NT2/D1 (cell line): Measurements from ENCODE around the gene FOXG1.

ENCODE experiments used
- DNase-seq: peaks from one replicate; pipeline ENCODE4 v3.0.0-alpha.2; 2011; ENCODE audit warnings: low read depth, low spot score
- H3K27me3 ChIP-seq: 2 replicates; pipeline ENCODE4 v1.6.0; 2011; ENCODE audit warnings: mild to moderate bottlenecking; ENCODE audit not compliant: insufficient read length, insufficient read depth
- H3K36me3 ChIP-seq: 2 replicates; pipeline ENCODE4 v1.6.1; 2011; ENCODE audit warnings: mild to moderate bottlenecking, low read length, mixed read lengths; ENCODE audit not compliant: insufficient read depth, insufficient read length
- H3K4me1 ChIP-seq: 2 replicates; pipeline ENCODE4 v1.5.1; 2011; ENCODE audit not compliant: insufficient read depth, insufficient read length
- H3K4me3 ChIP-seq: 2 replicates; pipeline ENCODE4 v1.5.1; 2011; ENCODE audit warnings: low read depth; ENCODE audit not compliant: insufficient read length
- H3K9ac ChIP-seq: 2 replicates; pipeline ENCODE4 v1.6.0; 2011; ENCODE audit warnings: low read depth; ENCODE audit not compliant: insufficient read length
- H3K9me3 ChIP-seq: 2 replicates; pipeline ENCODE4 v1.5.1; 2011; ENCODE audit warnings: mild to moderate bottlenecking, low read length; ENCODE audit not compliant: insufficient read depth
- SUZ12 ChIP-seq: IDR thresholded peaks from 2 replicates; pipeline ENCODE4 v1.6.1; 2011; ENCODE audit not compliant: insufficient read length, insufficient read depth; ENCODE audit errors: extremely low read depth
- YY1 ChIP-seq: IDR thresholded peaks from 2 replicates; pipeline ENCODE4 v1.6.1; 2011; ENCODE audit not compliant: insufficient read length, insufficient read depth
- ZNF274 ChIP-seq: IDR thresholded peaks from 2 replicates; pipeline ENCODE4 v1.6.1; 2011; ENCODE audit warnings: mild to moderate bottlenecking, low read depth, low read length

Gene FOXG1

DNA sequence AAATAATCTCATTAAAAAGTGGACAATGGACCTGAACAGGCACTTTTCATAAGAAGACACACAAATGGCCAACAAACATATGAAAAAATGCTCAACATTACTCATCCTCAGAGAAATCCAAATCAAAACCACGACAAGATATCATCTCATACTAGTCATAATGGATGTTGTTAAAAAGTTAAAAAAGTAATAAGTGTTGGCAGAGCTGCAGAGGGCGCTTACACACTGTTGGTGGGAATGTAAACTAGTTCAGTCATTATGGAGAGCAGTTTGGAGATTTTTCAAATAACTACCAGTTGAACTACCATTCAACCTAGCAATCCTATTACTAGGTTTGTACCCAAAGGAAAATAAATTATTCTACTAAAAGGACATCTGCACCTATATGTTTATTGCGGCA is 47.2 kb downstream of the FOXG1 start:
- Histone ChIP-seq H3K4me1 (no peaks in the 10 kb centered on the region), H3K36me3 (no peaks in the 10 kb centered on the region), H3K4me3 (no peak overlapping the region), H3K9me3 (no peaks in the 10 kb centered on the region), H3K27me3 (no peaks in the 10 kb centered on the region), H3K9ac (no peak overlapping the region)
- DNase-seq: no peak
- no peak for TF ChIP-seq YY1
- no peak for TF ChIP-seq ZNF274
- TF ChIP-seq SUZ12: no peak
